Measurements from ENCODE around the gene OR6C6. TPM values are rescaled to one million over a fixed set of nuclear protein-coding genes. Genes with fewer than 3 reads are reported as not detected.
"Not testable (repeated sequence)": the region's sequence is repeated elsewhere in the genome, so short reads cannot be mapped to it uniquely, and the experiment has no call there.

Gene OR6C6
- total RNA-seq, result not detected
- long read RNA-seq, result 0 reads

- intact Hi-C loops (cut with micrococcal nuclease), result no loop called here
- Histone ChIP-seq H3K4me3 (no peak within 1 kb of the TSS), H3K4me1 (no peaks in the 10 kb centered on the region), H3K9me3 (replicated peaks) (peaks cover 6% of the 10 kb centered on the region), H3K27ac (replicated peaks) (no peak within 1 kb of the TSS), H3K36me3 (no peaks in the 10 kb centered on the region), H3K27me3 (ENCODE audit: low read depth) (no peaks in the 10 kb centered on the region)
- TF ChIP-seq CTCF (IDR thresholded peaks at IDR 0.05; ENCODE audit: borderline replicate concordance), result no peak
- DNase-seq, result no peak
Observed at GRCh38 chr12:55296469-55296868, at the start of gene OR6C6. Gene OR6C6, minus strand, starts transcription at chr12:55296569. Its CDS starts 1,337 bp downstream, at chr12:55295232.

- no peak overlapping the region for H3K4me3 ChIP-seq
- DNase-seq, result no peak
- H3K4me1 ChIP-seq, result no peaks in the 10 kb centered on the region
- no peaks in the 10 kb centered on the region for H3K27me3 ChIP-seq (ENCODE audit: low read depth)
- H3K36me3 ChIP-seq, result no peaks in the 10 kb centered on the region
- H3K27ac ChIP-seq (replicated peaks), result no peak overlapping the region
- H3K9me3 ChIP-seq (replicated peaks), result no peaks in the 10 kb centered on the region
- no peak for TF ChIP-seq CTCF (IDR thresholded peaks at IDR 0.05; ENCODE audit: borderline replicate concordance)
- intact Hi-C loops (cut with micrococcal nuclease), result no loop called here
Observed at GRCh38 chr12:55336002-55336401, 39.6 kb upstream of the OR6C6 start.

GRCh38 chr12:55330446-55330845 is 34.1 kb upstream of the OR6C6 start, which contains the start of gene OR6C3:
Gene OR6C3, plus strand, starts transcription at chr12:55330746. Its CDS starts 955 bp downstream, at chr12:55331701.
- DNase-seq, result no peak
- Histone ChIP-seq H3K9me3 (replicated peaks) (no peaks in the 10 kb centered on the region), H3K27me3 (ENCODE audit: low read depth) (no peaks in the 10 kb centered on the region), H3K4me1 (no peaks in the 10 kb centered on the region), H3K4me3 (no peak within 1 kb of the TSS), H3K36me3 (no peaks in the 10 kb centered on the region), H3K27ac (replicated peaks) (no peak within 1 kb of the TSS)
- TF ChIP-seq CTCF (IDR thresholded peaks at IDR 0.05; ENCODE audit: borderline replicate concordance), result no peak
- intact Hi-C loops (cut with micrococcal nuclease), result no loop called here

GRCh38 chr12:55325801-55326200 is 29.4 kb upstream of the OR6C6 start:
- H3K4me3 ChIP-seq; H3K4me1 ChIP-seq; H3K36me3 ChIP-seq; intact Hi-C loops (cut with micrococcal nuclease); DNase-seq; H3K27me3 ChIP-seq (ENCODE audit: low read depth); H3K9me3 ChIP-seq (replicated peaks); H3K27ac ChIP-seq (replicated peaks): not testable (repeated sequence)

GRCh38 chr12:55320201-55320600 is 23.8 kb upstream of the OR6C6 start:
- DNase-seq, result no peak

GRCh38 chr12:55314043-55314442 is 17.7 kb upstream of the OR6C6 start, which contains the start of gene OR6C1:
Gene OR6C1, plus strand, starts transcription at chr12:55314343. Its CDS starts 6,257 bp downstream, at chr12:55320600.
- Histone ChIP-seq H3K36me3 (no peaks in the 10 kb centered on the region), H3K9me3 (replicated peaks) (peaks cover 2% of the 10 kb centered on the region), H3K4me3 (no peak within 1 kb of the TSS), H3K4me1 (no peaks in the 10 kb centered on the region), H3K27ac (replicated peaks) (no peak within 1 kb of the TSS), H3K27me3 (ENCODE audit: low read depth) (no peaks in the 10 kb centered on the region)
- intact Hi-C loops (cut with micrococcal nuclease), result no loop called here
- DNase-seq, result no peak
- no peak for TF ChIP-seq CTCF (IDR thresholded peaks at IDR 0.05; ENCODE audit: borderline replicate concordance)

More at GRCh38 chr12:55320201-55320600, 23.8 kb upstream of the OR6C6 start:
- Histone ChIP-seq H3K27me3 (ENCODE audit: low read depth) (no peaks in the 10 kb centered on the region), H3K4me1 (no peaks in the 10 kb centered on the region), H3K4me3 (no peak overlapping the region), H3K9me3 (replicated peaks) (no peaks in the 10 kb centered on the region), H3K36me3 (no peaks in the 10 kb centered on the region), H3K27ac (replicated peaks) (no peak overlapping the region)
- TF ChIP-seq CTCF (IDR thresholded peaks at IDR 0.05; ENCODE audit: borderline replicate concordance), result no peak
- intact Hi-C loops (cut with micrococcal nuclease), result no loop called here
